Measurements from ENCODE around the gene INHBB. TPM values are rescaled to one million over a fixed set of nuclear protein-coding genes. Genes with fewer than 3 reads are reported as not detected.

Gene INHBB
- total RNA-seq, 2 donors from 2014 or later, result 3.6 to 7.9 TPM

DNA sequence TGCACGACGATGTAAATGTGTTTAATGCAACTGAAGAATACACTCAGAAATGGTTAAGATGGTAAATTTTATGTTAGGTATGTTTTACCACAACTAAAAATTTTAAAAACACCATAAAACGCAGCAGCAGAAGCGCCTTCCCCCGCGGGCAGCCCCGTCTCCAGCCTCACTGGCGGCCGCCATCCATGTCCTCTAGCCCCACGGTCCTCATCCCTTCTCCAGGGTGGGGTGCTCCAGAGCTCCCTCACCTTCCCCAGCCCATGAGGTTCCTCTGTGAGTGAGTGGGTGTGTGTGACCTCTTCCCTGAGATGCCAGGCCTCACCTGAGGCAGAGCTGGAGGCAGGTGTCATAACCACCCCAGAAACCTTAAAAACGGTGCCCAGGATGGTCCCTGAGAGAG lies 17.0 kb downstream of the INHBB start:
- Histone ChIP-seq H3K27me3 (no peaks in the 10 kb centered on the region), H3K9me3 (no peaks in the 10 kb centered on the region), H3K27ac (no peak overlapping the region), H3K4me3 (no peak overlapping the region), H3K36me3 (replicated peaks in 1 of 2; ENCODE audit: insufficient read depth in 1 of 2, low read depth in 2 of 2) (no peaks in the 10 kb centered on the region), H3K4me1 (no peaks in the 10 kb centered on the region)
- 81% methylated on average over 11 of the region's 11 CpGs for WGBS, 2 donors
- intact Hi-C loops (cut with DNase I), result no loop called here
- DNase-seq (no peak), ATAC-seq (no peak)
- TF ChIP-seq, protein P1, sequence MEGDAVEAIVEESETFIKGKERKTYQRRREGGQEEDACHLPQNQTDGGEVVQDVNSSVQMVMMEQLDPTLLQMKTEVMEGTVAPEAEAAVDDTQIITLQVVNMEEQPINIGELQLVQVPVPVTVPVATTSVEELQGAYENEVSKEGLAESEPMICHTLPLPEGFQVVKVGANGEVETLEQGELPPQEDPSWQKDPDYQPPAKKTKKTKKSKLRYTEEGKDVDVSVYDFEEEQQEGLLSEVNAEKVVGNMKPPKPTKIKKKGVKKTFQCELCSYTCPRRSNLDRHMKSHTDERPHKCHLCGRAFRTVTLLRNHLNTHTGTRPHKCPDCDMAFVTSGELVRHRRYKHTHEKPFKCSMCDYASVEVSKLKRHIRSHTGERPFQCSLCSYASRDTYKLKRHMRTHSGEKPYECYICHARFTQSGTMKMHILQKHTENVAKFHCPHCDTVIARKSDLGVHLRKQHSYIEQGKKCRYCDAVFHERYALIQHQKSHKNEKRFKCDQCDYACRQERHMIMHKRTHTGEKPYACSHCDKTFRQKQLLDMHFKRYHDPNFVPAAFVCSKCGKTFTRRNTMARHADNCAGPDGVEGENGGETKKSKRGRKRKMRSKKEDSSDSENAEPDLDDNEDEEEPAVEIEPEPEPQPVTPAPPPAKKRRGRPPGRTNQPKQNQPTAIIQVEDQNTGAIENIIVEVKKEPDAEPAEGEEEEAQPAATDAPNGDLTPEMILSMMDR (IDR thresholded peaks at IDR 0.05), result no peak
- TF ChIP-seq POLR2A (IDR thresholded peaks at IDR 0.05), result no peak

- no peaks in the 10 kb centered on the region for H3K4me1 ChIP-seq
- ATAC-seq, result no peak
- WGBS, 2 donors, result 75 to 77% methylated on average over 13 of the region's 13 CpGs
Observed at GRCh38 chr2:120365236-120365793, 19.4 kb downstream of the INHBB start.

DNA sequence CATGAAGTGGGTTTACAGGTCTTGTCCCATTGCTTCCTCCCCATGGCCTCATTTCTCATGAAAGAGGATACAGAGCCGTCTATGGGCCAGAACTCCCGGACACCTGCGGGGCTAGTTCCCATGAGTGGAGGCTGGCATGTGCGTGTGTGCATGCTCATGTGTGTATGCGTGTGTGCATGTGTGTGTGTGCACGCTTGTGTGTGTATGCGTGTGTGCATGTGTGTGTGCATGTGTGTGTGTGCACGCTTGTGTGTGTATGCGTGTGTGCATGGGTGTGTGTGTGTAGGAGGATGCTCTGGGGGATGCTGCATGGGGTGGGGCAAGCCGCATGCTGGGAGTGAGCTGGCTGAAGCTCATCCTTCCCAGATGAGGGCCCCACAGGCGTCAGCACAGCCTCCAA lies 20.8 kb downstream of the INHBB start:
- Histone ChIP-seq H3K36me3 (replicated peaks in 1 of 2; ENCODE audit: insufficient read depth in 1 of 2, low read depth in 2 of 2) (no peaks in the 10 kb centered on the region), H3K4me3 (no peak overlapping the region), H3K27ac (no peak overlapping the region), H3K4me1 (no peaks in the 10 kb centered on the region), H3K27me3 (no peaks in the 10 kb centered on the region), H3K9me3 (no peaks in the 10 kb centered on the region)
- ATAC-seq (no peak), DNase-seq (no peak)
- 82 to 84% methylated on average over 9 to 11 of the region's 11 CpGs for WGBS, 2 donors
- intact Hi-C loops (cut with DNase I), result no loop called here
- TF ChIP-seq POLR2A (IDR thresholded peaks at IDR 0.05), result no peak
- TF ChIP-seq, protein P1 (IDR thresholded peaks at IDR 0.05), result no peak

More at GRCh38 chr2:120365236-120365793, 19.4 kb downstream of the INHBB start:
- Histone ChIP-seq H3K27ac (no peak overlapping the region), H3K27me3 (no peaks in the 10 kb centered on the region), H3K36me3 (replicated peaks in 1 of 2; ENCODE audit: insufficient read depth in 1 of 2, low read depth in 2 of 2) (no peaks in the 10 kb centered on the region), H3K4me3 (no peak overlapping the region), H3K9me3 (no peaks in the 10 kb centered on the region)
- no peak for DNase-seq
- TF ChIP-seq, protein P1 (IDR thresholded peaks at IDR 0.05), result no peak
- no peak for TF ChIP-seq POLR2A (IDR thresholded peaks at IDR 0.05)
- intact Hi-C loops (cut with DNase I), result no loop called here

DNA sequence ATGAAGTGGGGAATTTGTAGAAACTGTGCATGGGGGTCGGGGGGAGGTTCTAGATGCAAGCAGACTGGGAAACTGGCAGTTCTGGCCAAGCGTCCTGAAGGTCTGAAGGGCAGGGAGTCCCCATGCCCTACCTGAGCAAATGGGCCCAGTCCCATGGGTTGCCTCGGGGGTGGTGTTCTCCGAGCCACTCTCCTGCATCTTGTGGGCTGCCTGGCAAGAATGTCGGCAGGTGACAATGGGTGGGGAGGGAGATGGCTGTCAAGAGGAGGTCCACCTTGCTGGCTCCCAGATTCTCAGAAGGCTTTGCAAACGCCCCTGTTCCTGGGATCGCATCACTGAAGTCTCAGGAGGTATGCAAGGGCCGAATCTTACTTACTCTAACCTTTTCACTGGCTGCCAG lies 21.3 kb downstream of the INHBB start:
- no peak overlapping the region for H3K4me3 ChIP-seq
- no peaks in the 10 kb centered on the region for H3K4me1 ChIP-seq
- intact Hi-C loops (cut with DNase I), result no loop called here
- TF ChIP-seq, protein P1 (IDR thresholded peaks at IDR 0.05), result no peak
- no peak for TF ChIP-seq POLR2A (IDR thresholded peaks at IDR 0.05)
- no peaks in the 10 kb centered on the region for H3K9me3 ChIP-seq
- no peak for DNase-seq
- H3K36me3 ChIP-seq (replicated peaks in 1 of 2; ENCODE audit: insufficient read depth in 1 of 2, low read depth in 2 of 2), result no peaks in the 10 kb centered on the region
- no peaks in the 10 kb centered on the region for H3K27me3 ChIP-seq
- no peak for ATAC-seq
- whole genome bisulfite sequencing, 2 donors, result 58 to 77% methylated on average over 6 to 8 of the region's 8 CpGs
- no peak overlapping the region for H3K27ac ChIP-seq

DNA sequence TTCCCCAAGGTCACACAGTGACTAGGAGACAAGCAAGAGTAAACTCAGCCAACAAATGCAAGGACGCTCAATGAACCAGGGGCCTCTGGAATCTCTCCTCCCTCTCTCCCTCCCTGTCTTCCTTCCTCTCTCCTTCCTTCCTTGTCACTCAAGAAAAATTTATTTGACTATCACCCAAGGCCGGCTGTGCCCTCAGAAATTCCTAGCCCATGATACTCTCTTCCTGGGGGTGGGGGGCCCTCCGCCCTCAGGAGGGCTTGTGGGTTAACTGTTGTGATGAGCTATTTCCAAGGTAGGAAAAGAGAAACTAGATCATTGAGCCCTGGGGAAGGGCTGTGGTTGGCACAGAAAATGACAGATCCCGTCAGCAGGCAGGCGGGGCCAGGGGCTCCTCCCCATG lies 21.7 kb downstream of the INHBB start:
- intact Hi-C loops (cut with DNase I), result no loop called here
- WGBS, 2 donors, result 64 to 72% methylated on average over 5 of the region's 5 CpGs
- Histone ChIP-seq H3K27me3 (no peaks in the 10 kb centered on the region), H3K4me3 (no peak overlapping the region), H3K36me3 (replicated peaks in 1 of 2; ENCODE audit: insufficient read depth in 1 of 2, low read depth in 2 of 2) (no peaks in the 10 kb centered on the region), H3K27ac (no peak overlapping the region), H3K9me3 (no peaks in the 10 kb centered on the region), H3K4me1 (no peaks in the 10 kb centered on the region)
- DNase-seq, result no peak
- TF ChIP-seq, protein P1 (IDR thresholded peaks at IDR 0.05), result no peak
- no peak for TF ChIP-seq POLR2A (IDR thresholded peaks at IDR 0.05)
- ATAC-seq, result no peak
